ENCODE data around the gene SEPTIN6.
"Not testable (repeated sequence)": the region's sequence is repeated elsewhere in the genome, so short reads cannot be mapped to it uniquely, and the experiment has no call there.

GRCh38 chrX:119664877-119665276, 28.1 kb downstream of the SEPTIN6 start:
- TF ChIP-seq CTCF, POLR2A (IDR thresholded peaks at IDR 0.05): not testable (repeated sequence)

All from lower leg skin (tissue), 3 donors.